ENCODE data around the gene F2R. TPM values are rescaled to one million over a fixed set of nuclear protein-coding genes. Genes with fewer than 3 reads are reported as not detected.
"Not testable (repeated sequence)": the region's sequence is repeated elsewhere in the genome, so short reads cannot be mapped to it uniquely, and the experiment has no call there.

F2R gene
- total RNA-seq, 6 experiments from 2014 or later = 47.0 to 73.5 (median 65.5) TPM

DNA sequence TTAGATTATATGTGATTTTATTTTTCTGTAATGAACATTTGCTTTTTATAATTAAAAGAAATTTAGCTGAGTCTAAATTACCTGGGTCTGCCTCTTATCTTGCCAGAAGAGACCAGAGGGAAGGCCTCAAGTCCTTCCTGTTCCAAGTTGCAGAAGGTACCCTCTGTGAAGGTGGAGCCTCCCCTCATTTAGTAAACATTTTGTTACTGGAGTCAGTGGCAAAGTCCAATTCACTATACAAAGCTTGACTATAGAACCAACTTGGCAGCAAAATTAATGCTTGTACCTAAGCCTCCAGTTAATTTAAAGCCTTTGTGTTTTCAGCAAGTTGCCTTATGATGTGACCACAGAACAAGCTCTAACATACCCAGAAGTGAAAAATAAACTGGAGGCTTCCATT lies 42.8 kb upstream of the F2R start:
- DNase-seq = no peak
- Mint-ChIP-seq H3K4me1 (ENCODE audit: low read depth) (peaks cover 6% of the 10 kb centered on the region), H3K27me3 (ENCODE audit: insufficient read depth) (peaks cover 4% of the 10 kb centered on the region), H3K4me3 (no peak overlapping the region), H3K36me3 (ENCODE audit: low read depth) (no peaks in the 10 kb centered on the region), H3K27ac (no peak overlapping the region), H3K9me3 (no peaks in the 10 kb centered on the region)
- TF ChIP-seq CTCF (IDR thresholded peaks at IDR 0.05) = no peak

DNA sequence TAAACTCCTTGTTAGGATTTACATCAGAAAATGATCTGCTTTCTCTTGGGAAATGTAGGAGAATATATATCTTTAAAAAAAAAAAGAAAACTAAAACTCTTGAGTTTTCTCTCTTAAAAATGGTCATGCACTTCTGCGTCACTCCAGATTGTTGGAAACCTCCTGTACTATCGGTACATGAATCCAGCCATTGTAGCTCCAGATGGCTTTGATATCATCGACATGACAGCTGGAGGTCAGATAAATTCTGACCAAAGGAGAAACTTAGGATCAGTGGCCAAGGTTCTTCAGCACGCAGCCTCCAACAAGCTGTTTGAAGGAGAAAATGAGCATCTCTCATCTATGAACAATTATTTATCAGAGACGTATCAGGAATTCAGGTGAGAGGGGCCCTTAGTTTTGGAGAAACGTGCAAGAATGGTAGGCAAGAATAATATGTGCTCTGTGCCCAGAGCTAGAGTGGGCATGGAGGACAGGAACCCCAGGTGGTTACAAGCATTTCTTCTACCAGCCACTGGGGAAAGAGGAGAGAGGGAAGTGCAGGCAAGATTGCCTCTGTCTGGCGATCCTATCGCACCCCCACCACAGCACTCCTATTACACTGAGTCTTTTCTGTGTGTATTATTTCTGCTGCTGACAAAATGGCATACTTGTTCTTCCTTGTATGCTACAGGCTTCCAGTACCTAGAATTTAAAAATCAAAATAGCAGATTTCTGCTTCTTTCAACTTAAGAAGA lies 41.4 kb upstream of the F2R start:
- no peak overlapping the region for H3K27ac Mint-ChIP-seq
- no peak for TF ChIP-seq CTCF (IDR thresholded peaks at IDR 0.05)
- H3K4me3 Mint-ChIP-seq = no peak overlapping the region
- no peaks in the 10 kb centered on the region; the same call in 1 of the 2 replicates for H3K27me3 Mint-ChIP-seq (ENCODE audit: insufficient read depth)
- DNase-seq = no peak
- no peaks in the 10 kb centered on the region for H3K36me3 Mint-ChIP-seq (ENCODE audit: low read depth)
- H3K4me1 Mint-ChIP-seq (ENCODE audit: low read depth) = peaks cover 9% of the 10 kb centered on the region
- no peaks in the 10 kb centered on the region for H3K9me3 Mint-ChIP-seq

- Mint-ChIP-seq H3K4me1 (ENCODE audit: low read depth) (peaks cover 16% of the 10 kb centered on the region), H3K4me3 (no peak overlapping the region), H3K9me3 (no peaks in the 10 kb centered on the region), H3K27ac (no peak overlapping the region), H3K36me3 (ENCODE audit: low read depth) (no peaks in the 10 kb centered on the region), H3K27me3 (ENCODE audit: insufficient read depth) (no peaks in the 10 kb centered on the region; the same call in 1 of the 2 replicates)
- TF ChIP-seq CTCF (IDR thresholded peaks at IDR 0.05) = no peak
- no peak for DNase-seq
These were observed 40.6 kb upstream of the F2R start for GRCh38 chr5:76675364-76675763.

GRCh38 chr5:76677849-76678472 lies 38.0 kb upstream of the F2R start:
- no peak for TF ChIP-seq CTCF (IDR thresholded peaks at IDR 0.05)
- DNase-seq = no peak
- no peaks in the 10 kb centered on the region for H3K36me3 Mint-ChIP-seq (ENCODE audit: low read depth)
- H3K27ac Mint-ChIP-seq = no peak overlapping the region
- peaks cover 29% of the 10 kb centered on the region for H3K4me1 Mint-ChIP-seq (ENCODE audit: low read depth)
- no peaks in the 10 kb centered on the region; the same call in 1 of the 2 replicates for H3K27me3 Mint-ChIP-seq (ENCODE audit: insufficient read depth)
- no peaks in the 10 kb centered on the region for H3K9me3 Mint-ChIP-seq
- no peak overlapping the region for H3K4me3 Mint-ChIP-seq

GRCh38 chr5:76679231-76679630 lies 36.7 kb upstream of the F2R start:
- H3K9me3 Mint-ChIP-seq = no peaks in the 10 kb centered on the region
- no peaks in the 10 kb centered on the region for H3K36me3 Mint-ChIP-seq (ENCODE audit: low read depth)
- no peak overlapping the region for H3K27ac Mint-ChIP-seq
- H3K4me1 Mint-ChIP-seq (ENCODE audit: low read depth) = peaks cover 29% of the 10 kb centered on the region
- no peaks in the 10 kb centered on the region; the same call in 1 of the 2 replicates for H3K27me3 Mint-ChIP-seq (ENCODE audit: insufficient read depth)
- no peak for DNase-seq
- no peak for TF ChIP-seq CTCF (IDR thresholded peaks at IDR 0.05)
- no peak overlapping the region for H3K4me3 Mint-ChIP-seq

DNA sequence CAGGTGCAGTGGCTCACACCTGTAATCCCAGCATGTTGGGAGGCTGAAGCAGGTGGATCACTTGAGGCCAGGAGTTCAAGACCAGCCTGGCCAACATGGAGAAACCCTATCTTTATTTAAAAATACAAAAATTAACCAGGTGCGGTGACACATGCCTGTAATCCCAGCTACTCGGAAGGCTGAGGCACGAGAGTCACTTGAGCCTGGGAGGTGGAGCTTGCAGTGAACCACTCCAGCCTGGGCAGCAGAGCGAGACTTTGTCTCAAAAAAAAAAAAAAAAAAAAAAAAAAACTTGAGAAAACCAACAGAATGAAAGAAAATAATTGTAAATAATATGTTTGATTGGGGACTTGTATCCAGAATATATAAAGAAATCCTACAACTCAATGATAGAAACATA lies 35.1 kb upstream of the F2R start:
- not testable (repeated sequence) for H3K9me3 Mint-ChIP-seq; H3K27ac Mint-ChIP-seq; H3K27me3 Mint-ChIP-seq (ENCODE audit: insufficient read depth); H3K36me3 Mint-ChIP-seq (ENCODE audit: low read depth); H3K4me3 Mint-ChIP-seq; DNase-seq
- H3K4me1 Mint-ChIP-seq (ENCODE audit: low read depth) = peaks cover 44% of the 10 kb centered on the region
